ENCODE data around the gene KEAP1. TPM values are rescaled to one million over a fixed set of nuclear protein-coding genes. Genes with fewer than 3 reads are reported as not detected.
"Not testable (repeated sequence)": the region's sequence is repeated elsewhere in the genome, so short reads cannot be mapped to it uniquely, and the experiment has no call there.

Gene KEAP1
- total RNA-seq, result 61.2 to 71.0 TPM (median 69.5 TPM) in 3 replicates

- peak in 1 of 2 experiments; percentile 58 for DNase-seq (ENCODE audit: low spot score in 2 of 2, unreplicated experiment in 2 of 2)
- Mint-ChIP-seq H3K27me3 (ENCODE audit: low read depth) (no peaks in the 10 kb centered on the region), H3K36me3 (peaks cover 12% of the 10 kb centered on the region), H3K27ac (peak within 1 kb of the TSS; percentile 90), H3K4me1 (peaks cover 11% of the 10 kb centered on the region), H3K9me3 (no peaks in the 10 kb centered on the region), H3K4me3 (peak within 1 kb of the TSS; percentile 83)
- no peak for TF ChIP-seq CTCF (IDR thresholded peaks at IDR 0.05; ENCODE audit: unreplicated experiment)
Measured at GRCh38 chr19:10503002-10503789, at the start of gene KEAP1. TSS of gene KEAP1 (minus strand) at chr19:10503356. CDS start at chr19:10500033, 3,323 bp downstream.

- DNase-seq (ENCODE audit: low spot score in 2 of 2, unreplicated experiment in 2 of 2), result no peak
- Mint-ChIP-seq H3K36me3 (peaks cover 27% of the 10 kb centered on the region), H3K27ac (no peak overlapping the region), H3K27me3 (ENCODE audit: low read depth) (no peaks in the 10 kb centered on the region), H3K4me1 (no peaks in the 10 kb centered on the region), H3K9me3 (no peaks in the 10 kb centered on the region), H3K4me3 (no peak overlapping the region)
- TF ChIP-seq CTCF (IDR thresholded peaks at IDR 0.05; ENCODE audit: unreplicated experiment), result no peak
Measured at GRCh38 chr19:10552510-10553053, 49.4 kb upstream of the KEAP1 start.

GRCh38 chr19:10551698-10552301 is 48.6 kb upstream of the KEAP1 start:
- H3K4me1 Mint-ChIP-seq, result no peaks in the 10 kb centered on the region
- H3K27me3 Mint-ChIP-seq (ENCODE audit: low read depth), result no peaks in the 10 kb centered on the region
- TF ChIP-seq CTCF (IDR thresholded peaks at IDR 0.05; ENCODE audit: unreplicated experiment), result no peak
- no peaks in the 10 kb centered on the region for H3K9me3 Mint-ChIP-seq
- DNase-seq (ENCODE audit: low spot score in 2 of 2, unreplicated experiment in 2 of 2), result no peak
- peaks cover 27% of the 10 kb centered on the region for H3K36me3 Mint-ChIP-seq
- H3K4me3 Mint-ChIP-seq, result no peak overlapping the region
- H3K27ac Mint-ChIP-seq, result no peak overlapping the region

DNA sequence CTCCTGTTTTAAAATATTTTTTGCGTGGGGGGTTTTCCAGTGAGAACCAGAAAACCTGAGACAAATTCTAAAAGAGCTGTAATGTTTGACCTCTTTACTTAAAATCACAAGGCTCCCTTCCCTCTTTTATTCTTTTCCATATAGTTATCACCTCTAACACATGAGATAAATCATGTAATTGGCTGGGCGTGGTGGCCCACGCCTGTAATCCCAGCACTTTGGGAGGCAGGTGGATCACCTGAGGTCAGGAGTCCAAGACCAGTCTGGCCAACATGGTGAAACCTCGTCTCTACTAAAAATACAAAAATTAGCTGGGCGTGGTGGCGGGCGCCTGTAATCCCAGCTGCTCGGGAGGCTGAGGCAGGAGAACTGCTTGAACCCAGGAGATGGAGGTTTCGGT is 47.9 kb upstream of the KEAP1 start:
- H3K27ac Mint-ChIP-seq; H3K4me1 Mint-ChIP-seq; H3K9me3 Mint-ChIP-seq; H3K4me3 Mint-ChIP-seq; H3K27me3 Mint-ChIP-seq (ENCODE audit: low read depth); DNase-seq (ENCODE audit: low spot score in 2 of 2, unreplicated experiment in 2 of 2): not testable (repeated sequence)
- H3K36me3 Mint-ChIP-seq, result peaks cover 27% of the 10 kb centered on the region

DNA sequence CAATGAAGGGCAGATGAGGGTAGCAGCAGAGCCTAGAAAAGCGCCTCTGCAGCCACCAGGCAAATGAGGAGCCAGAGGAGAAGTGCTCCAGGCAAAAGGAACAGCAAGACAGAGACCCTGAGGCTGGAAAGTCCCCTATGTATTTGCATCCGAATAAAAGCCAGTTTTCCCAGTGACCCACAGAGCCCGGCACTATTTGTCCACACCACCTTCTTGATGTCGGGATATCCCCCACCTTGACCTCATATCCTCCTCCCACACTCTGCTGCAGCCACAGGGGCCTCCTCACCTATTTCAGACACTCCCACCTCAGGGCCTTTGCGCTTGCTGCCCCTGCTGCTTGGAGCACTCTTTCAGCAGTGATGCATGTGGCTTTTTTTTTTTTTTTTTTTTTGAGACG is 47.2 kb upstream of the KEAP1 start:
- Mint-ChIP-seq H3K4me3 (no peak overlapping the region), H3K27me3 (ENCODE audit: low read depth) (no peaks in the 10 kb centered on the region), H3K36me3 (peaks cover 27% of the 10 kb centered on the region), H3K4me1 (no peaks in the 10 kb centered on the region), H3K9me3 (no peaks in the 10 kb centered on the region), H3K27ac (no peak overlapping the region)
- no peak for TF ChIP-seq CTCF (IDR thresholded peaks at IDR 0.05; ENCODE audit: unreplicated experiment)
- no peak for DNase-seq (ENCODE audit: low spot score in 2 of 2, unreplicated experiment in 2 of 2)

DNA sequence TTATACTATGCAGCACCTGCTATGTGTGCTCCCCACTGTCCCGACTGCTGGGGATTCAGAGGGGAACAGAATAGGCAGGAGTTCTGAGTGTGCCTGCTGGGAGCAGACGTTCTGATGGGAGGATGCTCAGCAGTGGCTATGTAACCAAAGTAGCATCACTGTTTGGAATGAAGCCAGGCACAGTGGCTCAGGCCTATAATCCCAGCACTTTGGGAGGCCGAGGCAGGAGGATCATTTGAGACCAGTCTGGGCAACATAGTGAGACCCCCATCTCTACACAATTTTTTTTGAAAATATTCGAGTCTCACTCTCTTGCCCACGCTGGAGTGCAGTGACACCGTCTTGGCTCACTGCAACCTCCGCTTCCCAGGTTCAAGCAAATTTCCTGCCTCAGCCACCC is 46.6 kb upstream of the KEAP1 start:
- peaks cover 28% of the 10 kb centered on the region for H3K36me3 Mint-ChIP-seq
- no peak for DNase-seq (ENCODE audit: low spot score in 2 of 2, unreplicated experiment in 2 of 2)
- no peaks in the 10 kb centered on the region for H3K9me3 Mint-ChIP-seq
- no peak overlapping the region for H3K27ac Mint-ChIP-seq
- TF ChIP-seq CTCF (IDR thresholded peaks at IDR 0.05; ENCODE audit: unreplicated experiment), result no peak
- no peaks in the 10 kb centered on the region for H3K27me3 Mint-ChIP-seq (ENCODE audit: low read depth)
- H3K4me3 Mint-ChIP-seq, result no peak overlapping the region
- peaks cover 3% of the 10 kb centered on the region for H3K4me1 Mint-ChIP-seq

Measured in mesothelial cell of epicardium (in vitro differentiated cells).